ENCODE results near the gene SLC39A11. TPM values are rescaled to one million over a fixed set of nuclear protein-coding genes. Genes with fewer than 3 reads are reported as not detected.

The SLC39A11 gene
- total and polyA plus RNA-seq, 2 experiments from 2014 or later: 11.7 to 16.4 TPM

DNA sequence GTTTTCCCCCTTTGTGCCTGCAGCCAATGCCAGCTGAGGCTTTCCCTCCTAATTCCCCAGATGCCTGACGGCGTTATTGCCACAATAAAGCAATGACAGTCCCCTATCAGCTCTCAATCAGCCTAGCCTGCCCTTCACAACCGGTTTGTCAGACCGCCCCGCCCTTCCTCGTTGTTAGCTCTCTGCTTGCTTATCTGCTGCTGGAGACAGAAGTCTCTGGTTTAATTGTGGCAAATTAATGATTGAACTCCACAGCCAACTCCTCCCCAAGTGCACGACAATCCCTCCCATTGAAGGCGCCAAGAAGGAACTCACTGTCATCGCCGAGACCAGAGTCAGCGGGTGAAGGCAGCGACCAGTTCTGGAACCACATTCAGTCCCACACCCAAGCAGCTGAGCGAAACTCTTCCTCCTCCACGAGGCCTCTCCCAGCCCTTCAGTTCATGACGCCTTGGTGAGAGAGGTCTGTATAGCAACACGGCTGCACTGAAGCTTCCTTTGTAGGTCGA, 474.4 kb downstream of the SLC39A11 start:
- Histone ChIP-seq H3K36me3 (ENCODE audit: low read depth) (no peaks in the 10 kb centered on the region), H3K4me1 (ENCODE audit: insufficient read depth) (peaks cover 27% of the 10 kb centered on the region), H3K4me3 (peak overlapping the region; percentile 31; the same call in 1 of the 2 replicates), H3K27ac (no peak overlapping the region), H2AFZ (peak overlapping the region; percentile 70), H3K9me2 (ENCODE audit: insufficient read depth) (no peaks in the 10 kb centered on the region), H4K20me1 (ENCODE audit: insufficient read depth) (no peaks in the 10 kb centered on the region), H3K27me3 (replicated peaks; ENCODE audit: insufficient read depth) (no peaks in the 10 kb centered on the region), H3F3A (ENCODE audit: insufficient read depth) (peaks cover 15% of the 10 kb centered on the region), H3K79me2 (ENCODE audit: insufficient read depth) (no peaks in the 10 kb centered on the region), H3K9ac (peak overlapping the region; percentile 9; the same call in 1 of the 2 replicates), H3K9me3 (ENCODE audit: low read depth) (no peaks in the 10 kb centered on the region), H3K4me2 (ENCODE audit: unreplicated experiment) (peak overlapping the region; percentile 59)
- in situ Hi-C loops (cut with MboI): no loop called here
- DNase-seq: peak; percentile 56
- 5 to 7% methylated on average over 17 of the region's 17 CpGs for WGBS, 2 experiments (ENCODE audit: low coverage in 1 of 2, low lambda C conversion rate in 2 of 2, missing lambda C conversion rate in 2 of 2)
- TF ChIP-seq EZH2phosphoT487 (IDR thresholded peaks at IDR 0.05; ENCODE audit: insufficient read depth, low read depth) (no peak), EZH2 (IDR thresholded peaks at IDR 0.05; ENCODE audit: insufficient read depth, poor library complexity, severe bottlenecking) (no peak)

DNA sequence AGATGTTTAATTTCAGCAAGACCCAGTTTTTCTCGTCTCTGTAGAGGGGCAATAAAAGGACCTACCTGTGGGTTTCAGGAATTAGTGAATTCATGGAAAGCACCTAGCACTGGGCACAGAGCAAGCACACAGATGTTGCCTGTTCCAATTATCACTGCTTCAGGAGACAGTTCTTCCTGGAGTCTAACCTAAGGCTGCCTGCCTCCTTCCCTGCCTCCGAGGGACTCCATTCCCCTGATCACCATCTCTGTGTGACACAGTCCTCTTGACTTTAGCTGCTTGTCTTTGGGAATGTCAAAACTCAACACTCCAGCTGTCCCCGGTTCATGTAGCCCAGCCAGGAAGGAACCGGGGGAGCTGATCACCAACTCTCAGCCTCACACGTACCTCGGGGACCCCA, 474.9 kb downstream of the SLC39A11 start:
- no peaks in the 10 kb centered on the region for H3K9me2 ChIP-seq (ENCODE audit: insufficient read depth)
- H3K4me1 ChIP-seq (ENCODE audit: insufficient read depth): peaks cover 29% of the 10 kb centered on the region
- H4K20me1 ChIP-seq (ENCODE audit: insufficient read depth): no peaks in the 10 kb centered on the region
- H3F3A ChIP-seq (ENCODE audit: insufficient read depth): peaks cover 17% of the 10 kb centered on the region
- H3K79me2 ChIP-seq (ENCODE audit: insufficient read depth): no peaks in the 10 kb centered on the region
- in situ Hi-C loops (cut with MboI): no loop called here
- no peaks in the 10 kb centered on the region for H3K9me3 ChIP-seq (ENCODE audit: low read depth)
- no peak overlapping the region for H3K9ac ChIP-seq
- no peak overlapping the region for H3K4me3 ChIP-seq
- no peaks in the 10 kb centered on the region for H3K27me3 ChIP-seq (replicated peaks; ENCODE audit: insufficient read depth)
- peak overlapping the region; percentile 70 for H2AFZ ChIP-seq
- TF ChIP-seq EZH2 (IDR thresholded peaks at IDR 0.05; ENCODE audit: insufficient read depth, poor library complexity, severe bottlenecking): no peak
- TF ChIP-seq EZH2phosphoT487 (IDR thresholded peaks at IDR 0.05; ENCODE audit: insufficient read depth, low read depth): no peak
- H3K4me2 ChIP-seq (ENCODE audit: unreplicated experiment): peak overlapping the region; percentile 59
- H3K27ac ChIP-seq: no peak overlapping the region
- WGBS, 2 experiments (ENCODE audit: low coverage in 1 of 2, low lambda C conversion rate in 2 of 2, missing lambda C conversion rate in 2 of 2): 78 to 80% methylated on average over 6 of the region's 6 CpGs
- H3K36me3 ChIP-seq (ENCODE audit: low read depth): no peaks in the 10 kb centered on the region
- DNase-seq: no peak

DNA sequence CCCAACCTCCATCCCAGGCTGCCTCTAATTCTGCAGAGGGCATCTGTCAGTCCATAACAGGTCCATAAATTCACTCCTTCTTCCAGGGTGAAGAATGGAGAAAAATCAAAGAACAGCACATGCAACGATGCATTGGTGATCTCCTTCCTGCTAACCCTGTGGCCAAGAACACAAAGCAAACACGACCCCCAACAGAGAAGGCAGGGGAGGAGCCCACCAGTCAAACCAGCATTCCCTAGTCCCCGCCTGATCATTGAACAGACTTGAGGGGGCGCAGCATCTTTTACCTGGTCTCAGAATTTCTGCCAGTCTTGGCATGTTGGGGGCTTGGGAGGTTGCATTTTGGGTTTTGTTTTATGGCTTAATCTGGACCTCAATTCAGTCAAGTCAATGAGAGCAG, 476.0 kb downstream of the SLC39A11 start:
- no peaks in the 10 kb centered on the region for H3K79me2 ChIP-seq (ENCODE audit: insufficient read depth)
- H3K4me3 ChIP-seq: no peak overlapping the region
- H3K9me2 ChIP-seq (ENCODE audit: insufficient read depth): no peaks in the 10 kb centered on the region
- H3F3A ChIP-seq (ENCODE audit: insufficient read depth): peaks cover 17% of the 10 kb centered on the region
- peaks cover 29% of the 10 kb centered on the region for H3K4me1 ChIP-seq (ENCODE audit: insufficient read depth)
- no peak overlapping the region for H3K9ac ChIP-seq
- H3K27ac ChIP-seq: no peak overlapping the region
- H3K36me3 ChIP-seq (ENCODE audit: low read depth): no peaks in the 10 kb centered on the region
- TF ChIP-seq EZH2phosphoT487 (IDR thresholded peaks at IDR 0.05; ENCODE audit: insufficient read depth, low read depth) (no peak), EZH2 (IDR thresholded peaks at IDR 0.05; ENCODE audit: insufficient read depth, poor library complexity, severe bottlenecking) (no peak)
- in situ Hi-C loops (cut with MboI): no loop called here
- no peaks in the 10 kb centered on the region for H3K27me3 ChIP-seq (replicated peaks; ENCODE audit: insufficient read depth)
- H3K9me3 ChIP-seq (ENCODE audit: low read depth): no peaks in the 10 kb centered on the region
- H4K20me1 ChIP-seq (ENCODE audit: insufficient read depth): no peaks in the 10 kb centered on the region
- 71 to 83% methylated on average over 4 of the region's 4 CpGs for WGBS, 2 experiments (ENCODE audit: low coverage in 1 of 2, low lambda C conversion rate in 2 of 2, missing lambda C conversion rate in 2 of 2)
- H3K4me2 ChIP-seq (ENCODE audit: unreplicated experiment): no peak overlapping the region
- DNase-seq: no peak
- no peak overlapping the region for H2AFZ ChIP-seq

DNA sequence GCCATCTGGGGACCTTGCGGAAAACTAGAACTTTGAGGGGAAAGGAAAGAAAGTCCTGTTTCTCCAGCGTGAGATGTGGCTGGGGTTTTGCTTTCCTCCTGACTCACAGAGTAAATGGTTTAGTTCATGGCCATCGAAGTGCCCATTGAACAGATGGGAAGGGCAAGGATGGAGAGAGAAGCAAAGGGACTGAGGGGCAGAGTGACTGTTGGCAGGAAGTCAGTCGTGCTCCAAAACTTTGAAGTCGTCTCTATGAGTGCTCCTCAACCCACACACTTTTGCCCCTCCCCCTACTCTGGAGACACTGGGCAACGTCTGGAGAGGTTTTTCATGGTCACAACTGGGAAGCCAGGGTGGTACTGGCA, 476.9 kb downstream of the SLC39A11 start:
- Histone ChIP-seq H3F3A (ENCODE audit: insufficient read depth) (peaks cover 17% of the 10 kb centered on the region), H2AFZ (no peak overlapping the region), H3K36me3 (ENCODE audit: low read depth) (no peaks in the 10 kb centered on the region), H3K27me3 (replicated peaks; ENCODE audit: insufficient read depth) (no peaks in the 10 kb centered on the region), H3K9me2 (ENCODE audit: insufficient read depth) (no peaks in the 10 kb centered on the region), H3K27ac (no peak overlapping the region), H3K79me2 (ENCODE audit: insufficient read depth) (no peaks in the 10 kb centered on the region), H3K4me1 (ENCODE audit: insufficient read depth) (peaks cover 29% of the 10 kb centered on the region), H3K4me3 (no peak overlapping the region), H3K9me3 (ENCODE audit: low read depth) (no peaks in the 10 kb centered on the region), H3K4me2 (ENCODE audit: unreplicated experiment) (no peak overlapping the region), H3K9ac (no peak overlapping the region), H4K20me1 (ENCODE audit: insufficient read depth) (no peaks in the 10 kb centered on the region)
- 76 to 84% methylated on average over 6 of the region's 6 CpGs for WGBS, 2 experiments (ENCODE audit: low coverage in 1 of 2, low lambda C conversion rate in 2 of 2, missing lambda C conversion rate in 2 of 2)
- in situ Hi-C loops (cut with MboI): no loop called here
- TF ChIP-seq EZH2 (IDR thresholded peaks at IDR 0.05; ENCODE audit: insufficient read depth, poor library complexity, severe bottlenecking) (no peak), EZH2phosphoT487 (IDR thresholded peaks at IDR 0.05; ENCODE audit: insufficient read depth, low read depth) (no peak)
- DNase-seq: no peak

Measured in GM23248 (cell line).